LNCaP clone FGC (cell line): ENCODE data around the gene DGCR2.
A peak's percentile ranks its signal among the peaks of the same experiment; 100 is the strongest.

Source experiments
- DNase-seq: peaks from one replicate; pipeline ENCODE4 v3.0.0-alpha.2; 2011; ENCODE audit warnings: low read depth
- H3K4me3 ChIP-seq: 2 replicates; pipeline ENCODE4 v1.5.1; 2011; ENCODE audit warnings: mild to moderate bottlenecking, low read depth, low read length, control low read depth
- TF ChIP-seq, protein P1 (sequence below): IDR thresholded peaks from 2 replicates; pipeline ENCODE4 v1.5.1; 2012; ENCODE audit warnings: mild to moderate bottlenecking; ENCODE audit not compliant: control insufficient read depth, insufficient read depth; ENCODE audit errors: extremely low read depth

Gene DGCR2

DNA sequence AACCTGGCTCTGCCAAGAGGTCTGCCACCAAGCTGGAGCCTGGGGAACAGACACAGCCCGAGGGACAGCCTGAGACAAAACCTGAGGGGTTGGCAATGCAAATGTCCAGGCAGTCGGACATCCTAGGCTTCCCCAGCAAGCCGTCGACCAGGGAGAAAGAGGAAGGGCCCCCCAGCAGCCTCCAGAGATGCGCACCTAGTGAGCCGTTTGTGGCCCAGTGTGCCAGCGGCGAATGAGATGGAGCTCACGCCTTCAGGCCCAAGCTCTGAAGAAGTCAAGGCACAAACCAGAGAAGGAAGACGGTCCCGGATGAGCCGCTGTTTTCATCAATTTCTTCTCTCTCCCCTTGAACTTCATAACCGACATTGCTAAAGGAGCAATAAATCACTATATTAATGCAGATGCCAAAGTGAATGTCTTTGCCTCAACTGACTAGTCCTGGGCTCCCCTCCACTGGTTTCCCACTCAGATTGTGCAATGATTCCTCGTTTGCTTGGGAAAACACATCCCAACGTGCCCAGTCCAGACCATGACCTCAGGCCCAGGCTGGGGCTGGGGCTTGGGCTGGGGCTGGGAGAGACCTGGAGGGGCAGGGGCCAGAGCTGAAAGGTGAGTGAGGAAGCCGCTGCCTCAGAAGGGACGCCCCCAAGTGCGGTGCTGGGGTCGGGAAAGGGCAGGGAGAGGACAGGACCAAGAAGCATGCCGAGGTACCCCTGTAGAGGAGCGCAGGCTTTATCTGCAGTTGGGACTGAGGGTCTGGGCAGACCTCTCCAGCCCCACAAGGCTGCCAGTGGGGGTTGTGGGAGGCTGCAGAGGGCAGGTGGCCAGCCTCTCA lies 3.5 kb upstream of the DGCR2 start:
- TF ChIP-seq, protein P1, sequence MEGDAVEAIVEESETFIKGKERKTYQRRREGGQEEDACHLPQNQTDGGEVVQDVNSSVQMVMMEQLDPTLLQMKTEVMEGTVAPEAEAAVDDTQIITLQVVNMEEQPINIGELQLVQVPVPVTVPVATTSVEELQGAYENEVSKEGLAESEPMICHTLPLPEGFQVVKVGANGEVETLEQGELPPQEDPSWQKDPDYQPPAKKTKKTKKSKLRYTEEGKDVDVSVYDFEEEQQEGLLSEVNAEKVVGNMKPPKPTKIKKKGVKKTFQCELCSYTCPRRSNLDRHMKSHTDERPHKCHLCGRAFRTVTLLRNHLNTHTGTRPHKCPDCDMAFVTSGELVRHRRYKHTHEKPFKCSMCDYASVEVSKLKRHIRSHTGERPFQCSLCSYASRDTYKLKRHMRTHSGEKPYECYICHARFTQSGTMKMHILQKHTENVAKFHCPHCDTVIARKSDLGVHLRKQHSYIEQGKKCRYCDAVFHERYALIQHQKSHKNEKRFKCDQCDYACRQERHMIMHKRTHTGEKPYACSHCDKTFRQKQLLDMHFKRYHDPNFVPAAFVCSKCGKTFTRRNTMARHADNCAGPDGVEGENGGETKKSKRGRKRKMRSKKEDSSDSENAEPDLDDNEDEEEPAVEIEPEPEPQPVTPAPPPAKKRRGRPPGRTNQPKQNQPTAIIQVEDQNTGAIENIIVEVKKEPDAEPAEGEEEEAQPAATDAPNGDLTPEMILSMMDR: no peak
- no peak overlapping the region for H3K4me3 ChIP-seq
- DNase-seq: no peak

- H3K4me3 ChIP-seq: no peak overlapping the region
- DNase-seq: no peak
- TF ChIP-seq, protein P1: no peak
Observed at GRCh38 chr22:19125011-19125410, 2.8 kb upstream of the DGCR2 start.

DNA sequence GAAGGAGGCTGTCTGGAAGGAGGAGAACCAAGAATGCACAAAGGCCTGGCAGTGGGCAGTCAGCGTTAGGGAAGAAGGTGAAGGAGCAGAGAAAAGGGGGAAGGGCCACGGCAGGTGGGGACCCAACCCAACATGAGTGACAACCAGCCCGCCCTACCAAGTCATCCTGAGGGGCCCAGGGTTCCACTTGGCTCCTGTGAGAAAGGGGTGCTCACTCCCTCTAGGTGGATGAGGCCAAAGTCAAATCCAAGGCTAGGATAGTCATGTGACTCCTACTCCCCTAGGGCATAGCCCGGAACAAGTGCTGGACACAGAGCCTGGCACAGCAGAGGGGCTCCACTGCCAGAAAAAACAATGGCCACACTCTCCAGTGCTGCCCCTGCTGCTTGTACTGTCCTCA lies 2.2 kb upstream of the DGCR2 start:
- DNase-seq: no peak
- H3K4me3 ChIP-seq: no peak overlapping the region
- TF ChIP-seq, protein P1: no peak

- TF ChIP-seq, protein P1: no peak
- DNase-seq: no peak
- no peak overlapping the region for H3K4me3 ChIP-seq
Observed at GRCh38 chr22:19123936-19124335, 1.7 kb upstream of the DGCR2 start.

- no peak for DNase-seq
- peak overlapping the region; percentile 52 for H3K4me3 ChIP-seq
- TF ChIP-seq, protein P1: no peak
Observed at GRCh38 chr22:19122752-19123492, 710 bp upstream of the DGCR2 start.

DNA sequence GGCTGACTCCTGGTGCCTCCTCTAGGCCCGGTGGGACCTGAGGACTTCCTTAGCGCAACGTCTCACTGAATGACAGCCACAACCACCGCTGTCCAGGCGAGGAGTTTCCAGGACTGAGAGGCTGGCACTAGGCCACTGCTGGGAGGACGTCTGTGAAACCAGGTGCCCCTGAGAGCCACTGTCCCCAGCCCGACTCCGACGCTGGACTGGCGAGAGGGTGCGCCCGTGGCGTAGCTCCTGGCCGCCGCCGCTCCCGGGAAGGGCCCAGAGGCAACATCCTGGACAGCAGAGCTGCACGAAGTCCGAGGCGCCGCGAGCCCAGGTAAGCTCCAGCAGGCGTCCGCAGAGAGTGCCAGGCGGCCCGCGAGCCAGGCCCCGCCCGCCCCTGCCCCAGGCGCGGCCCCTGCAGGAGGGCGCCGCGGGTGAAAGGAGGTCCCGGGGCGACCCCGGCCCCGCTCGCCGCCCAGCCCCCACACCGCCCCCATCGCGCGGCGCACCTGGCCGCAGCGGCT lies 525 bp downstream of the DGCR2 start:
- H3K4me3 ChIP-seq: peak overlapping the region; percentile 78
- peak; percentile 50 for DNase-seq
- TF ChIP-seq, protein P1: no peak
